DMS153 treated with DMSO at 0.1 percent for 48 hours (cell line): Measurements from ENCODE around the gene KDM7A.
A peak's percentile ranks its signal among the peaks of the same experiment; 100 is the strongest.

Source experiments
- DNase-seq: peaks from one replicate; lab custom pipeline; 2025; ENCODE audit not compliant: unreplicated experiment; lab: John Stamatoyannopoulos, UW

KDM7A gene

DNA sequence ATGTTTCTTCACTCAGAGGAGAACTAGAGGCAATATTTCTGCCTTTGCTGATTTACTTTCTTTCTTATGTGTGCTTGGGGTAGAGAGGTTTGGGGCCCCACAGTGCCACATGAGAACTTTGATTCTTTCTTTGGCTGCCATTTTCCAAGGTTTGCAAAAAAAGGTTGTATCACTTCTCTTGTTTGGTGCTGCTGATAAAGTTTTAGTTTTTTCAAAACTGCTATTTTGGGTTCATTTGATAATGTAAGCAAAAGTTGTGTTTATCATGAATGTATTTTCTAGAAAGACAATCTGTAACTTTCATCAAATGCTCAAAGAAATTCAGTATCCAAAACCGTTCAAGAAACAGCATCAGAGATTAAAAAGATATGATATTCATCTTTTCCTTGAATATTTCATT is 83.4 kb downstream of the KDM7A start:
- no peak for DNase-seq

DNA sequence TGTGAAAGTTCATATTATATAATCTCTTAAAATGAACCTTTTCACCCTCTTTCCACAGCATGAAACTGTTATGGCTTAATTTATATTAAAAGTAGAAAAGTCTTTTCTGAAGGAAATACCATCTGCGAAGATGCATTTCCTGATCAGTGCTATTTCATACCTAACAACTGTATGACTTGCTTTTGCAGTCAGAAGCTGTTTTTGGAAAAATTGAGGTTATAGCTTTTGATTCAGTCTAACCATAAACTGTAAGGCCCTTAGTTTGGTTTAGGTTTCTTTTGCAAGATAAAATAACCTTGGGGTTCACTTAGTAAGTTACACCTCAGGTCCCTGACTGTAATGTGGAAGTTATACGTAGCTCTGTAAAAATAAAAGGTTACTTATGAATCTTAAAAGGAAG is 91.3 kb downstream of the KDM7A start:
- DNase-seq = no peak

DNA sequence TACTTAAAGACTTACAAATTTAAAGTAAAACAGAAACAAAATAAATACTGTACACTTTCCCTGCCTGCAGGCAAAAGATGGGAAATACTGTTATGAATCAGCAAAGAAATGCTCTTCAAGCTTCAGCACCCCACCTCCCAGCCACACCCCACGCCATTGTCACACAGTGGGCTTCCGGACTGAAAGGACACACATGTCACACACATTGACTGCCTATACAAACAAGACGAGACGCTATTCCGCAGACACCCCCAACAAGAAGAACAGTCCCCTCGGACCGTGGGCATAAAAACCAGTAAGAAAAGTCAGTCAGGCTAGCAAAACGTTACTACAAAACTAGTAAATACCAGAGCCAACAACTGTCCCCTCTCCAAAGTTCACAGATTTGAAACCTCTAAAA is 91.8 kb downstream of the KDM7A start:
- no peak for DNase-seq

DNA sequence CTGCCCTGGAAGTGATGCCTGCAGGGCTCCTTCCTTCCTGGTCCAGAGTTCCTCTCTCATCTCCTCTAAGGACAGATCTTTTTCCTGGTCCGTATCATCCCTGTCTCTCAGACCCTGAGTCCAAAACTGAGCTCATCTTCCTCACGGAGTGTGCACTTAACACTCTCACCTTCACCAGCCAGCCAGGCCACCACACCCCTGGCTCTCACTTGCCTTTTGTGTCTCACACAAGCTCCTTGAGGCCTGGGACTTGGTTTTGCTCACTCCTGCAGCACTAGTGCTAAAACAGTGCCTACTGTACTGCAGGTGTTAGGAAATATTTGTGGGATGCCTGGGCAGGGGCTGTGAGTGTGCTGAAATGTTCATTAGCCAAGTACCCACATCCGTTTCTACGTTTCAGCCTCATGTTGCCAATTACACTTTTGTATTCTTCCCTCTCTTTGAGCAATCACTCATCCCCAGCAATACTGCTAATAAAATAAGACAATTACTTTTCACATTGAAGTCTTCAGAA is 92.6 kb downstream of the KDM7A start:
- no peak for DNase-seq

DNA sequence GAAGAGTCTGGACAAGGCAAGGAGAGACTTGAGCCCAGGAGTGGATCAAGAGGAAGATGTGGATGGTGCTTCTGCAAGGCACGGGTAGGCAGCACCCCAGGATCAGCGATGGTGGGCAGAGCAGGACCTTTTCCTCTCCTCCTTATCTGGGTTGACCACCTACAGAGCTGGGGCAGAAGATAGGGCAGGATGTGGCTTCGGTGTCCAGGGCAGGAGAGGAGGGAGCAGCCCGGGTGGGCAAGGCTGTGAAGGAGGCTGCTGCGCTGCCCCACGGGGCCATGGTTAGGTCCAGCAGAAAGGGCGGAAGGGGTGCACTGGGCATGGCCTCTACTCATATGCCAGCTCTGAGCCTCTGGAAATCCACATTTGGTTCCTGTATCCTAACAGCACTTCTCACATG is 94.0 kb downstream of the KDM7A start:
- DNase-seq = no peak

DNA sequence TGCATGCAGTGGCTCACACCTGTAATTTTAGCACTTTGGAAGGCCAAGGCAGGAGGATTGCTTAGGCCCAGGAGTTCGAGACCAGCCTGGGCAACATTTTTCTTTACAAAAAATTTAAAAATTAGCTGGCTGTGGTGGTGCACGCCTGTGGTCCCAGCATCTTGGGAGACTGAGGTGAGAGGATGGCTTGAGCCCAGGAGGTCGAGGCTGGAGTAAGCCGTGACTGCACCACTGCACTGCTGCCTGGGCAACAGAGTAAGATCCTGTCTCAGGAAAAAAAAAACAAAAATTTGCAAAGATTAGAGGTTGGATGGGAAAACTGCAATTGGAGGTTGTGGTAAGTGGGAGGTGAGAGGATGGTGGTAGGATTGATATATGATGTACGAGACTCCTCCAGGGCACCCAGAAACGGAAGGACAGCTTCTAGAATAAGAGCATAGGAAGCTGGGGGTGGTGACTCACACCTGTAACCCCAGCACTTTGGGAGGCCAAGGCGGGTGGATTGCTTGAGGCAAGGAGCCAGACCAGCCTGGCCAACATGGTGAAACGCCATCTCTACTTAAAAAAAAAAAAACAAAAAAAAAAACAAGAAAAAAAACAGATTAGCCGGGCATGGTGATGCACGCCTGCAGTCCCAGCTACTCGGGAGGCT is 94.9 kb downstream of the KDM7A start:
- DNase-seq = no peak

DNA sequence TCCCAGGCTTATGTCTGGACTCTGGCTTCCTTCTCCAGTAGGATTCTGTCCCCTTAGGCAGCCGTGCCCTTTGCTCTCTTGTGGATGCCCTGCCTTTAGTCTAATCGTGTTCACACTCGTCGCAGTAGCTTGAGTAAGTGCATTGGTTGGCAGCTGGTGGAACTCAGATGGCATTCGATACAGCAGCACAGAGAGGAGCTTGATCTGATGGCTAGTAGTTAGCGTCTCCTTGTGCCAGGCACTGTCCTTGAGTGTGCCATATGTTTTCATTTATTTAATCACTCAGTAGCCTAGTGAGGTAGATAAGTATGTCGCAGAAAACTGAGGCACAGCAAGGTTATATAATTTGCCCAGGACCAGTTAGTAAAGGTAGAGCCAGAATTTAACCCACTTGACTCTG is 95.9 kb downstream of the KDM7A start:
- DNase-seq = no peak

DNA sequence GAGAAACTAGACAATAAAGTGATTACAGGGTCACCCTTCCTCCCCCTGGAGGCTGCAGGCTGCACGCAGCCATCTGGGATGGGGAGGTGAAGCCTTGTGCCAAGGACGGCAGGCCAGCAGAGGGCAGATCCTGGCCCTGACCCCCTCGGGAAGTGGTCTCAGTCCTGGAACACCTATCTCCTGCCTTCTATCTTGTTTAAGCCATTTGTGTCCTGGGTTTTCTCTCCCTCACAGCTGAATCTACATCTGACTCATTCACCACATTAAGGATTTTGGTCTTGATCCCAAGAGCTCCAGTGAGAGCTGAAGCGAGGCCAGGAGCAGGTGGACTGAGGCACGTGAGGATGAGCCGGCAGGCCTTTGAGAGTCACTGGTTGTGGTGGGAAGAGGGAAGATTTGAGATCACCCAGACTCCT is 97.7 kb downstream of the KDM7A start:
- peak; percentile 34 for DNase-seq

DNA sequence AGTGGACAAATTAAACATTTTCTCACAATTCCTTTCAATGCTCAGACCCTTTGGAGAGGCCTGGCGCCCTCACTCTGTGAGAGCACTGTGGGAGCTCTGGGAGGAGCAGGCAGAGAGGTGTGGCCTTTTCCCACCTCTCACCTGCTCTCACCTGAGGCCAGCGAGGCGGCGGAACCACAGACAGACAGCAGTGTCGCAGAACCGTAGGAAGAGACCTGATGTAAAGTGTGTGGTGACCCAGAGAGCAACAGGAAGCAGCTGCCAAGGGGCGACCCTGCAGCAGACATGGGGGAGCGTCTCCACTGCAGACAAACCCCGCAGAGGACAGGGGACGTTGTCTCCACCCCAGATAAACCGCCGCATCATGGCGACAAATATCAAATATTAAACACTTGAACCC is 98.4 kb downstream of the KDM7A start:
- DNase-seq = peak; percentile 32

DNA sequence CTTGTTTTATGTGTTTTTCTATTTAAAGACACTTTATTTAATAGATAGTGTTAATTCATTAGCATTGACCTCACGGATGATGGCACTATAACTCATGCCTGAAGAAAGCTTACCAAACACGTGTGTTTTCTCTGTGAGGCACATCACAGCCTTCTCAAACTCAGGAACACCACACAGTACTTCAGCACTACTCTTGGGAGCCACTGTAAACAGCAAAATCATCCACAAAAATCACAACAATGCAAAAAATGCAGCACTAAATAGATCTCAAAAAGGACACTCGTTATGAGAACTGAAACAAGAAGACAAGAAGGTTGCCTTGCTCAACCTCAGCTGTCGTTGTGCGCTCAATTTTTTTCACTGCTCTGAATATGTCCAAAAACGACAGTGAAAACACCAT is 102.0 kb downstream of the KDM7A start:
- DNase-seq = no peak

DNA sequence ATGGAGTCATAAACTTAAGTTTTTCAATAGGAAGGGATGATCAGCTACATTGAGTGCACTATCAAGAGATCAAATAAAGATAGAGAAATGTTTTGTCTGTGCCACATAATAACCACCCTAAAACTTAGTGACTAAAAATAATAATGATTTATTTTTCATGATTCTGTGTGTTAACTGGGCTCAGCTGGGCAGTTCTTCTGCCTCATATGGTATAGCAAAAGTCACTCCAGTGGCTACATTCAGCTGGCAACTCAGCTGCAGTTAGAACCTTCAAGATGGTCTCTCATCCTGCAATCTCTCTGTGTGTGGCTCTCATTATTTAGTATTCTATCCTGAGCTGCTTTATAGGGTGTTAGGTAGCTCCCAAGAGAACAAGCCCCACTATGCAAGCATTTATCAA is 106.2 kb downstream of the KDM7A start:
- no peak for DNase-seq

DNA sequence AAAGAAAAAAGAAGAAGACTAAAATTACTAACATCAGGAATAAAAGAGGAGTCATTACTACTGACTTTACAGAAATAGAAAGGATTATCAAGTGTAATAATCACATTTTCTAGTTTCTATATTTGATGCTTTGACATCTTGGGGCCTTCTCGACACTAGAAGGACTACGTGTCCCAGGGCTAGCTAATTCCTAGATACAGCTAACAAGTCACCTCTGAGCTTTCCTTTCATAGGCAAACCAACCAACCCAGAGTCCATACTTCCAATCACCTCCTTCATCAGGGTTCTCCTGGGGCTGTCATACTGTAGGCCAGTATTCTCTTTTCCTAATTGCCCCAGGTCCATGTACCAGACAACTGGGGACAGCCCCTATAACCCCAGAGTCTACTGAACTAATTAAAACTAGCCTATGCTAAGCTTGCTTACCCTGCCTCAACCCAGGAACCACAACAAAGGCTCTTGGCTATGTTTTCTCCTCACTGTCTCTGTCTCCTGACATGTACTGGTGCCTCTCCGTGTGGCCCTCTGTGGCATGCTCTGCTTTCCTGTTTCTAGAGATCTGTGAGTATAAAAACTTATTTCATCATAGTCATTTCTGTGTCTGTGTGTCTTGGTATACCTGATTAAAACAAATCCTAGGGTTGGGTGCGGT is 107.4 kb downstream of the KDM7A start:
- DNase-seq = no peak

DNA sequence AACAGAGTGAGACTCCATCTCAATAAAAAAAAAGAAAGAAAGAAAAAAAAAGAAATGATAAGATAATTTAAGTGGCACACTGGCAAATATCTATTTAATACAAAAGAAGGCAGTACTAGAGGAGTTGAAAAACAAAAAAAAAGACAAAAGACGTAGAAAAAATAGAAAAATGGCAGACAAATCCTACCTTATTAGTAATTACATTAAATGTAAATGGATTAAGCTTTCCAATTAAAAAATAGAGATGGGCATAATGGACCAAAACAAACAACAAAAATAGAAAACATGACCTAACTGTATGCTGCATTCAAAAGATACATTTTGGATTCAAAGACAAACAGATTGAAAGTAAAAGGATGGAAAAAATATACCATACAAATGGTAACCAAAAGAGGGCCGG is 108.8 kb downstream of the KDM7A start:
- DNase-seq = no peak

DNA sequence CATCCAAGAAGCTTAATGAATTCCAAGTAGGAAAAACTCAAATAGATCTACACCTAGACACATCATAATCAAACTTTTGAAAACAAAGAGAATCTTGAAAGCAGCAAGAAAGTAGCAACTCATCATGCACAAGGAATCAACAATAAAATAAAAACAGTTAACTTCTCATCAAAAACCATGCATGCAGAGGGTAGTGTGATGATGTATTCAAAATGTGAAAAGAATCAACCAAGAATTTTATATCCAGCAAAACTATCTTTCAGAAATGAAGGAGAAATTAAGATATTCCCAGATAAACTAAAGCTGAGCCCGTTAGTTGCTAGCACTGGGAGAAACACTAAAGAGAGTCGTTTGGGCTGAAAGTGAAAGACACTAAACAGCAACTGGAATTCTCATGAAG is 109.7 kb downstream of the KDM7A start:
- DNase-seq = no peak

DNA sequence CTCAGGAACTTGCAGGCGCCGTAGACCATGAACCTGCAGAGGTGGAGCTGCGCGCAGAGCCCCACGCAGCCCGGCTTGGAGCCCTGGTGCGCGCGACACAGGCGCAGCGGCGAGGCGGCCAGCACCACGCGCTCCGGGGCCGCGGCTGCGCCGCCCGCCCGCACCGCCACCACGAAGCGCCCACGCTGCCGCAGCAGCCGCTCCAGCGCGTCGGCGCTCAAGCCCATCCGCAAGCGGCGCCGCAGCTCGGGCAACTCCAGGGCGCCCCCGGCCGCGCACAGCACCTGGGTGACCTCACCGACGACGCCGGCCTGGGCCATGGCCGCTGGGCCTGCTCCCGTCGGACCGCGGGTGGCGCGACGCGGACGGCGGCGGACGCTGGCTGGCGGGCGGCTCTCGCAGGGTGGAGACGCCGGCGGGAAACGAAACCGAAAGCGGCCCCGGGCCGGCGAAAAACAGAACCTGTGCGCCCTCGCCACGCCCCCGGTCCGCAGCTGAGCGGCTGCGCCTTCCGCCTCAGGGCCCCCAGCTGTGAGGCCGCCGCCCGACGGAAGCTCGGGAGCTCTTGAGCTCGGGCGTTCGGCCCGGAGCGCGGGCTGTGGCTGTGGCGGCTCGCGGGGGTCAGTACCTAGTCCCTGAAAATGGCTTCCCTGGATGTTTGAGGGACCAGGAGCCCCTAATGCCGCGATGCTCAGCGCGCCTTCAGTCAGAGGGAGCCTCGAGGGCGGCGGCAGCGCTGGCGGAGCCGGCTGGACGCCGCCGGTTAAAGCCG is 114.1 kb downstream of the KDM7A start, which contains the start of gene PARP12:
PARP12 (minus strand) TSS at position 424 of the 772 bp plus-strand sequence; CDS start at position 320, 104 bp downstream.
- DNase-seq = peak; percentile 53

DNA sequence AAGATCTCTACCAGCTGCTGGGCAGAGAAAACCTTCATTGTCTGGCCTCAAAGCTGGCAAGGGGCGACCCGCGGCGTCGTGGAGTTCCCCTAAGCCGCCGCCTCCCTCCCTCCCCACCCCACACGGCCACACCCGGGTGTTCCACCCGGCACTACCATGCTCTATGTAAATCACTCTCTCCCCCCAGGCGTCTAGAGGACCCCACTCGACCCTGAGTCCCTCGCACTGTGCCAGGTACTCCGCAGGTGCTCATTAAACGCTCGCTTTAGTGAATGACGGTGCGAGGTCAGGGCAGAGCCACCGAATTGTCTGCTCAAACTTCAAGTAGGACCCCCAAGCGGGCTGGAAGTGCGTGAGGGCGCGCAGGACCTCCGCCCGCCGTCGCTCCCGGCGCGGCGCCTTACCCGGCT is 114.7 kb downstream of the KDM7A start:
- DNase-seq = no peak

DNA sequence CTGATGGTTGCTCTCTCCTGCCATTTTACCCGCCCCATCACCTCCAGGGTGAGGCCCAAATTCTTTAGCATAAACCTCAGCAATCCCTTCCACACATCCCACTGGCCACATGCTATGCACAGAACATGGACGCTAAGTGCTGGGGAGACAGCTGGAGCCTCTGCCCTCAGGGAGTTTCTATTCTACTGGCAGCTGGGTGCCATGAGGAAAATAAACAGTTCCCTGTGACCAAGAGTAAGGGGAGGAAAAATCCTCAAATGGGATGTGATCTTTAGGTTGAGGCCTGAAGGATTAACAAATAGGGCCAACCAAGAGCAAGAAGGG is 115.2 kb downstream of the KDM7A start:
- no peak for DNase-seq

DNA sequence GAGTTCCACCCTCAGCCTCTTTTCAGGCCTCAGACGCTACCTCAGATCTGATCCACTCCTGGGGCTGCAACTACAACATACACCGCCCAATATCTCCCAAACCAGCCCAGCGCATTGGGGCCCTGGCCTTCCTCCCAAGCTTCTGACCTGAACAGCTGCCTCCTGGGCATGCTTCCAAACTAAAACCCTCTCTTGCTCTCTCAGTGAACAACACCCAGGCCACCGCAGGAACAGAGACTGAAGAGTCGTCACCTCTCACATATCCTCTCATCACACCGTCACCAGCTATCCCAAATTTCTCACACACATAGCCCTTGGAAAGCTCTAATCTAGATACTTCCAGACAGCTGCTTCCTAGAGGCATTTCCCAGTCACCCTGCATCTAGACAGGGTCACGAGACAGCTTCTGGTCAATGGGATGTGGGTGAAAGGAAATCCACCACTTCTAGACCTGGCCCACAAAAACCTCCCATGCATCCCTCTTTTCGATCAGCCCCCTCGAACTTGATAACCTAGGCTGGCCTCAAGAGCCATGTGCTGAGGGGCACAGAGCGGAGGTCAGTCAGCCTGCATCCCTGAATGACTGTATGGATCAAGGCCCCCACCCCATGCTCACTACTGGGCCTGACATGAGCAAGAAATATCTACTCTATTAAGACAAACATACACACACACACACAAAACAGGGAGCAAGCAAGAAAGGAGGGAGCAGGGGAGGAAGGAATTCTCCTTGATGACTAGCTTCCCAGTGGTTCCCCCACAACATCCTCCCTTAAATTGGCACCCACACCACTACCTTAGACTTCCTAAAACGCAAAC is 115.8 kb downstream of the KDM7A start:
- peak; percentile 38 for DNase-seq

DNA sequence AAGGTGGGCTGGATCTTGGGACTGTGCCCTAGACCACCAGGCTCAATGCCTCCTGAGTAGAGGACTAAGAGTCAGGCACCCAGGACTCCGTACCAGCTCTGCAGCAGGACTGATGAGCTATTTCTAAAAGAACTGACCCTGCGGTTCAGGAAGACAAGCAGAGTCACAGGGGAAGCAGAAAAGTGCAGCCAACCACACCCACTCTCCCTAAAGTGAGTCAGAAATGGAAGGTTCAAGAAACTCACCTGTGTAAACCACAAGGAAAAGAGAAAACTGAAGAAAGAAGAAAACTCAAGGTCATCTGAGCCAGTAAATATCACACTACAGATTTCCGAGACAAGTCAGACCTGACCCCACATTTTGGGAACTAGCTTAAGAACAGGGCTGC is 116.5 kb downstream of the KDM7A start:
- DNase-seq = no peak

DNA sequence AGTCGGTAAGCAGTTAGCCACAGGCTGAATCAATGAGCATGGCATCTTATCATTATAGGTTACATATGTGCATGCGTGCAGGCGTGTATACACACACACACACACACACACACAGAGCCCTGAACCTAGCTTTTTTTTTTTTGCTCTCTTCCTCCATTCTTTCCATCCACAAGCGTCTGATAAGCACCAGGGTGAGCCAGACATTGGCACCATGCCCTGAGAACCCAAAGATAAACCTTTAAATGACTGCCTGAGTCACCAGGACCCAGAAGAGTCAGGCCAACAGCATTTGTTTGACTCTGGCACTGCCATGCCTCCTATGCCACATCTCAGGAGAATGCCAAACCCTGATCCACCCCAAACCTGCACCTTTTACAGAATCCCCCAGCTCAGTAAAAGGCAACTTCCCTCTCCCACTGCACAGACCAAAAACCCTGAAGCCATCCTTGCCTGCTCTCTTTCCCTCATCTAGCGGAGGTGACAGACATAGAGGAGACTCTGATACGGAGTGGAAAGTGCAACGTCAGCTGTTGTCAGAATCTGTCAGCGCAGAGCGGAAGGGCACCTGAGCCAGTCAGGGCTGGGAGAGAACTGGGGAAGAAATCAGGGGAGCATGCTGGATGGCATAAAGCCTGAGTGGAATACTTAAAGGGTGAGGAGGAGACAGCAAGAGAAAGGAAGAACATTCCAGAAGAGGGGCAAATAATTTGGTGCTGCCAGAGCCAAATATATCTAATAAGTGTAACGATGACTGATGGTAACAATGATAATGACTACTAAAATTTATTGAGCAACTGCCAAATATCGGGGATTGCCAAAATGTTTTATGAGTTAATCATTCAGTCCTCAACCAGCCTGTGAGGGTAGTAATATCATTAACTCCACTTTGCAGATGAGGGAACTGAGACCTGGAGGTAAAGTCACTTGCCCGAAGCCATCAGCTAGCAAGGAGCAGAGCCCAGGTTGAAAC is 117.2 kb downstream of the KDM7A start:
- DNase-seq = peak; percentile 47
